Left lung (tissue), 10 donors: ENCODE results near the gene ASIC2. TPM values are rescaled to one million over a fixed set of nuclear protein-coding genes. Genes with fewer than 3 reads are reported as not detected.

ENCODE experiments used
- ATAC-seq: fragments of 200-7000 bp; cut with Tn5 transposase; one replicate; pipeline ENCODE4 v1.9.1; 2020; ENCODE audit warnings: moderate library complexity
- DNase-seq, 4 donors: peaks; one replicate each; pipeline ENCODE4 v3.0.0-alpha.2; 2013 to 2020
- H3K27ac ChIP-seq, 2 donors: fragments of 200-600 bp; sonication (generic) in 1 of 2; one replicate each; pipeline versions ENCODE4 v1.5.0 to v1.8.0; 2020 to 2021
- H3K27me3 ChIP-seq, 2 donors: fragments of 200-600 bp; sonication (generic) in 1 of 2; one replicate each; pipeline versions ENCODE4 v1.5.0 to v1.8.0; 2020 to 2021
- H3K36me3 ChIP-seq, 2 donors: fragments of 200-600 bp; sonication (generic) in 1 of 2; one replicate each; pipeline versions ENCODE4 v1.5.0 to v1.8.0; 2020 to 2021
- H3K4me1 ChIP-seq, 2 donors: fragments of 200-600 bp; one replicate each; pipeline ENCODE4 v1.8.0; 2021
- H3K4me3 ChIP-seq, 2 donors: fragments of 200-600 bp; sonication (generic) in 1 of 2; one replicate each; pipeline versions ENCODE4 v1.5.0 to v1.8.0; 2020 to 2021; ENCODE audit warnings: mild to moderate bottlenecking in 1 of 2
- H3K9me3 ChIP-seq, 2 donors: fragments of 200-600 bp; sonication (generic) in 1 of 2; one replicate each; pipeline versions ENCODE4 v1.5.0 to v1.8.0; 2020 to 2021
- CTCF ChIP-seq, 2 donors: fragments of 200-600 bp; sonication (generic) in 1 of 2; IDR thresholded peaks; one replicate each; pipeline versions ENCODE4 v1.5.0 to v1.8.0; 2021; ENCODE audit warnings: antibody characterized with exemption in 2 of 2
- intact Hi-C, 2 donors: fragments of 100-400 bp; cut with DNase I; formaldehyde crosslinking; loops; one replicate each; pipeline versions ENCODE4 v1.11.2 to v1.14.2; 2022
- polyA plus RNA-seq, 6 donors: library from polyadenylated mRNA; unstranded; fragments of 120-200 nt; gene quantifications; one replicate each; pipeline ENCODE4 v1.2.1, GENCODE V29; 2013; ENCODE audit not compliant: insufficient read length in 6 of 6
- total RNA-seq, 2 donors: library from RNA; stranded (reverse); fragmentation: NEBNext Ultra II Directional; extraction: Animal tissue kit (Norgen Biotek cat#: 25700); gene quantifications; one replicate each; pipeline ENCODE4 v1.2.1, GENCODE V29; 2021
- donor health status: DM: no; HTN: yes; CAD: no.
- donor health status: DM: no; HTN: no; CAD: no.

Gene ASIC2
- total and polyA plus RNA-seq, 8 donors: 0.08 to 0.59 (median 0.46) TPM

GRCh38 chr17:33225509-33225908 is 67.6 kb downstream of the ASIC2 start:
- Histone ChIP-seq H3K27me3 (no peaks in the 10 kb centered on the region), H3K9me3 (no peaks in the 10 kb centered on the region), H3K27ac (no peak overlapping the region), H3K4me1 (no peaks in the 10 kb centered on the region), H3K4me3 (no peak overlapping the region), H3K36me3 (no peaks in the 10 kb centered on the region)
- intact Hi-C loops: no loop called here
- TF ChIP-seq CTCF (IDR thresholded peaks at IDR 0.05): no peak
- DNase-seq: no peak
- ATAC-seq: no peak

- no peak for TF ChIP-seq CTCF (IDR thresholded peaks at IDR 0.05)
- Histone ChIP-seq H3K4me1 (no peaks in the 10 kb centered on the region), H3K27me3 (peaks cover 0 to 8% of the 10 kb centered on the region in 2 donors), H3K4me3 (no peak overlapping the region), H3K9me3 (no peaks in the 10 kb centered on the region), H3K36me3 (no peaks in the 10 kb centered on the region), H3K27ac (no peak overlapping the region)
- DNase-seq: no peak
- intact Hi-C loops: no loop called here
- no peak for ATAC-seq
Observed at GRCh38 chr17:33220036-33220435, 73.1 kb downstream of the ASIC2 start.

GRCh38 chr17:33218698-33219601 is 74.1 kb downstream of the ASIC2 start:
- DNase-seq (no peak), ATAC-seq (peak; percentile 18)
- intact Hi-C loops: no loop called here
- TF ChIP-seq CTCF (IDR thresholded peaks at IDR 0.05): no peak
- no peak overlapping the region for H3K4me3 ChIP-seq
- no peak overlapping the region for H3K27ac ChIP-seq
- H3K4me1 ChIP-seq: no peaks in the 10 kb centered on the region
- no peaks in the 10 kb centered on the region for H3K9me3 ChIP-seq
- peaks cover 0 to 8% of the 10 kb centered on the region in 2 donors for H3K27me3 ChIP-seq
- H3K36me3 ChIP-seq: no peaks in the 10 kb centered on the region

- intact Hi-C loops: no loop called here
- Histone ChIP-seq H3K27me3 (peaks cover 0 to 8% of the 10 kb centered on the region in 2 donors), H3K9me3 (no peaks in the 10 kb centered on the region), H3K36me3 (no peaks in the 10 kb centered on the region), H3K4me1 (no peaks in the 10 kb centered on the region), H3K4me3 (no peak overlapping the region), H3K27ac (no peak overlapping the region)
- no peak for TF ChIP-seq CTCF (IDR thresholded peaks at IDR 0.05)
- no peak for ATAC-seq
- no peak for DNase-seq
Observed at GRCh38 chr17:33217891-33218290, 75.2 kb downstream of the ASIC2 start.

GRCh38 chr17:33214996-33215395 is 78.1 kb downstream of the ASIC2 start:
- Histone ChIP-seq H3K4me1 (no peaks in the 10 kb centered on the region), H3K4me3 (no peak overlapping the region), H3K27ac (no peak overlapping the region), H3K27me3 (peaks cover 0 to 8% of the 10 kb centered on the region in 2 donors), H3K9me3 (no peaks in the 10 kb centered on the region), H3K36me3 (no peaks in the 10 kb centered on the region)
- TF ChIP-seq CTCF (IDR thresholded peaks at IDR 0.05): no peak
- ATAC-seq (no peak), DNase-seq (no peak)
- intact Hi-C loops: no loop called here
